Left hindlimb (tissue), 1 donor: ENCODE measurements around the gene GABRD.

Experiments
- DNase-seq: peaks from one replicate; pipeline ENCODE4 v3.0.0-alpha.2; 2018

Gene GABRD

GRCh38 chr1:2019571-2020309 lies 595 bp downstream of the GABRD start:
- peak; percentile 57 for DNase-seq

- DNase-seq: peak; percentile 16
Observed at GRCh38 chr1:2020310-2020655, 1.1 kb downstream of the GABRD start.

- peak; percentile 20 for DNase-seq
Observed at GRCh38 chr1:2021550-2021949, 2.4 kb downstream of the GABRD start.

GRCh38 chr1:2022063-2022770 lies 3.1 kb downstream of the GABRD start:
- peak; percentile 17 for DNase-seq

GRCh38 chr1:2023187-2023586 lies 4.0 kb downstream of the GABRD start:
- no peak for DNase-seq

GRCh38 chr1:2024451-2024850 lies 5.3 kb downstream of the GABRD start:
- DNase-seq: no peak

GRCh38 chr1:2024887-2025286 lies 5.7 kb downstream of the GABRD start:
- DNase-seq: no peak

GRCh38 chr1:2025491-2025981 lies 6.4 kb downstream of the GABRD start:
- DNase-seq: peak; percentile 65

- DNase-seq: no peak
Observed at GRCh38 chr1:2027961-2028583, 8.9 kb downstream of the GABRD start.

- DNase-seq: no peak
Observed at GRCh38 chr1:2028870-2029560, 9.9 kb downstream of the GABRD start.

- no peak for DNase-seq
Observed at GRCh38 chr1:2029561-2029960, 10.4 kb downstream of the GABRD start.

GRCh38 chr1:2030076-2030871 lies 11.1 kb downstream of the GABRD start:
- DNase-seq: no peak

- no peak for DNase-seq
Observed at GRCh38 chr1:2031546-2032540, 12.7 kb downstream of the GABRD start.

GRCh38 chr1:2032737-2033136 lies 13.6 kb downstream of the GABRD start:
- no peak for DNase-seq

- no peak for DNase-seq
Observed at GRCh38 chr1:2033165-2033564, 14.0 kb downstream of the GABRD start.

GRCh38 chr1:2036287-2036686 lies 17.1 kb downstream of the GABRD start:
- DNase-seq: no peak

- DNase-seq: no peak
Observed at GRCh38 chr1:2037314-2037979, 18.3 kb downstream of the GABRD start.

- no peak for DNase-seq
Observed at GRCh38 chr1:2038229-2038628, 19.1 kb downstream of the GABRD start.

GRCh38 chr1:2039251-2039650 lies 20.1 kb downstream of the GABRD start:
- no peak for DNase-seq

- DNase-seq: peak; percentile 17
Observed at GRCh38 chr1:2041305-2041704, 22.2 kb downstream of the GABRD start.

GRCh38 chr1:2041887-2042286 lies 22.7 kb downstream of the GABRD start:
- DNase-seq: peak; percentile 11
